ENCODE measurements around the gene FICD. TPM values are rescaled to one million over a fixed set of nuclear protein-coding genes. Genes with fewer than 3 reads are reported as not detected.

Gene FICD
- polyA plus RNA-seq, 1 donor from 2014 or later: 1.5 TPM

- no peaks in the 10 kb centered on the region for H3K27me3 ChIP-seq (ENCODE audit: insufficient read depth, low read depth, low read length)
- H4K20me1 ChIP-seq (ENCODE audit: insufficient read depth): no peaks in the 10 kb centered on the region
- no peaks in the 10 kb centered on the region for H3K79me2 ChIP-seq (replicated peaks; ENCODE audit: insufficient read depth, low read length)
- H3K27ac ChIP-seq (ENCODE audit: low read length): no peak overlapping the region
- H3K36me3 ChIP-seq (ENCODE audit: insufficient read depth, low read length): no peaks in the 10 kb centered on the region
- H3K9me2 ChIP-seq (ENCODE audit: insufficient read depth, low read length): no peaks in the 10 kb centered on the region
- H3K9ac ChIP-seq (ENCODE audit: low read length): no peak overlapping the region
- H3K9me3 ChIP-seq (ENCODE audit: low read length): no peaks in the 10 kb centered on the region
- no peaks in the 10 kb centered on the region for H3F3A ChIP-seq (ENCODE audit: insufficient read depth, low read length, poor library complexity, severe bottlenecking)
- no peak overlapping the region for H3K4me3 ChIP-seq (ENCODE audit: low read length)
- TF ChIP-seq EZH2 (IDR thresholded peaks at IDR 0.05; ENCODE audit: borderline replicate concordance, insufficient read depth, low read length, poor library complexity, severe bottlenecking) (no peak), REST (IDR thresholded peaks at IDR 0.05; ENCODE audit: borderline replicate concordance) (no peak), EP300 (conservative IDR thresholded peaks at IDR 0.05; ENCODE audit: poor library complexity, severe bottlenecking) (no peak), CTCF (IDR thresholded peaks at IDR 0.05; ENCODE audit: poor library complexity, severe bottlenecking) (no peak), RAD21 (conservative IDR thresholded peaks at IDR 0.05) (no peak), TAF1 (IDR thresholded peaks at IDR 0.05; ENCODE audit: low read depth) (no peak), SMC3 (conservative IDR thresholded peaks at IDR 0.05; ENCODE audit: poor library complexity) (no peak), MXI1 (conservative IDR thresholded peaks at IDR 0.05; ENCODE audit: poor library complexity, severe bottlenecking) (no peak), POLR2AphosphoS5 (IDR thresholded peaks at IDR 0.05) (no peak)
- no peak overlapping the region for H2AFZ ChIP-seq (ENCODE audit: low read depth, low read length)
- H3K4me2 ChIP-seq (ENCODE audit: low read length): no peak overlapping the region
Observed at GRCh38 chr12:108475396-108475795, 39.7 kb upstream of the FICD start.

- no peak for TF ChIP-seq SMC3 (conservative IDR thresholded peaks at IDR 0.05; ENCODE audit: poor library complexity)
- TF ChIP-seq CTCF (IDR thresholded peaks at IDR 0.05; ENCODE audit: poor library complexity, severe bottlenecking): no peak
- TF ChIP-seq POLR2AphosphoS5 (IDR thresholded peaks at IDR 0.05): no peak
- no peak for TF ChIP-seq EZH2 (IDR thresholded peaks at IDR 0.05; ENCODE audit: borderline replicate concordance, insufficient read depth, low read length, poor library complexity, severe bottlenecking)
- TF ChIP-seq RAD21 (conservative IDR thresholded peaks at IDR 0.05): no peak
- TF ChIP-seq REST (IDR thresholded peaks at IDR 0.05; ENCODE audit: borderline replicate concordance): no peak
- TF ChIP-seq TAF1 (IDR thresholded peaks at IDR 0.05; ENCODE audit: low read depth): no peak
- TF ChIP-seq EP300 (conservative IDR thresholded peaks at IDR 0.05; ENCODE audit: poor library complexity, severe bottlenecking): no peak
- TF ChIP-seq MXI1 (conservative IDR thresholded peaks at IDR 0.05; ENCODE audit: poor library complexity, severe bottlenecking): no peak
- no peak overlapping the region for H3K4me3 ChIP-seq (ENCODE audit: low read length)
- H3F3A ChIP-seq (ENCODE audit: insufficient read depth, low read length, poor library complexity, severe bottlenecking): no peaks in the 10 kb centered on the region
- no peak overlapping the region for H3K4me2 ChIP-seq (ENCODE audit: low read length)
- H3K9ac ChIP-seq (ENCODE audit: low read length): no peak overlapping the region
- H3K27ac ChIP-seq (ENCODE audit: low read length): no peak overlapping the region
- H3K9me2 ChIP-seq (ENCODE audit: insufficient read depth, low read length): no peaks in the 10 kb centered on the region
- H3K79me2 ChIP-seq (replicated peaks; ENCODE audit: insufficient read depth, low read length): no peaks in the 10 kb centered on the region
- H4K20me1 ChIP-seq (ENCODE audit: insufficient read depth): no peaks in the 10 kb centered on the region
- no peaks in the 10 kb centered on the region for H3K27me3 ChIP-seq (ENCODE audit: insufficient read depth, low read depth, low read length)
- H2AFZ ChIP-seq (ENCODE audit: low read depth, low read length): no peak overlapping the region
- no peaks in the 10 kb centered on the region for H3K36me3 ChIP-seq (ENCODE audit: insufficient read depth, low read length)
- H3K9me3 ChIP-seq (ENCODE audit: low read length): no peaks in the 10 kb centered on the region
Observed at GRCh38 chr12:108477055-108477880, 37.8 kb upstream of the FICD start.

Measured in neural cell (in vitro differentiated cells).